ENCODE results near the gene KEAP1. TPM values are rescaled to one million over a fixed set of nuclear protein-coding genes. Genes with fewer than 3 reads are reported as not detected.
A peak's percentile ranks its signal among the peaks of the same experiment; 100 is the strongest.

The KEAP1 gene
- total RNA-seq, 1 experiment from 2014 or later: 102 TPM

- Histone ChIP-seq H3K4me3 (ENCODE audit: low read depth in 2 of 2, low read length in 2 of 2) (no peak overlapping the region), H3K36me3 (ENCODE audit: control insufficient read depth, insufficient read depth, low read length) (no peaks in the 10 kb centered on the region), H3K27me3 (ENCODE audit: control insufficient read depth, insufficient read depth, low read length) (no peaks in the 10 kb centered on the region), H3K4me1 (ENCODE audit: control insufficient read depth, insufficient read depth, low read length) (no peaks in the 10 kb centered on the region), H3K27ac (ENCODE audit: low read length) (no peak overlapping the region), H3K9me3 (ENCODE audit: control insufficient read depth, insufficient read depth, low read depth, low read length) (no peaks in the 10 kb centered on the region)
- POLR2A ChIA-PET: no interaction called here
- intact Hi-C loops (cut with micrococcal nuclease; ENCODE audit: unreplicated experiment): no loop called here
- in situ Hi-C loops (cut with HindIII; ENCODE audit: low pct_unique_long_range_greater_than_20kb, low sequenced_read_pairs): no loop called here
- CTCF ChIA-PET: no interaction called here
- no peak for DNase-seq (ENCODE audit: low read depth, low spot score)
- TF ChIP-seq POLR2AphosphoS5 (IDR thresholded peaks at IDR 0.05; ENCODE audit: low read depth, low read length): no peak
- no peak for TF ChIP-seq REST (IDR thresholded peaks at IDR 0.05; ENCODE audit: insufficient read depth in 1 of 2, low read depth in 2 of 2, low read length in 1 of 2)
- no peak for TF ChIP-seq SIN3A (IDR thresholded peaks at IDR 0.05; ENCODE audit: borderline replicate concordance, insufficient read depth, low read depth, low read length)
- no peak for TF ChIP-seq TCF7L2 (IDR thresholded peaks at IDR 0.05; ENCODE audit: low read depth, low read length)
- TF ChIP-seq CTCF (IDR thresholded peaks at IDR 0.05): no peak
- peak; percentile 58; the same call in 1 of the 2 replicates for ATAC-seq
- BruUV-seq (replicated peaks): no TSS peak
These were observed 36.0 kb downstream of the KEAP1 start for GRCh38 chr19:10467104-10467706.

DNA sequence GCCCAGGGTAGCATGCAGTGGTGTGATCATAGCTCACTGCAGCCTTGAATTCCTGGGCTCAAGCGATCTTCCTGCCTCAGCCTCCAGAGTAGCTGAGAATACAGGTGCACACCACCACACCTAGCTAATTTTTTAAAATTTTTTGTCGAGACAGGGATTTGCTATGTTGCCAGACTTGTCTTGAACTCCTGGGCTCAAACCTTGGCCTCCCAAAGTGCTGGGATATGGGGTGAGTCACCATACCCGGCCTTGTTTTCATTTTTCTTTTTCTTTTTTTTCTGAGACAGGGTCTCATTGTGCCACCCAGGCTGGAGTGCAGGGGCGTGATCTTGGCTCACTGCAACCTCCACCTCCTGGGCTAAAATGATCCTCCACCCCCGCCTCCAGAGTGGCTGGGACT, 38.7 kb downstream of the KEAP1 start:
- no peak overlapping the region for H3K4me3 ChIP-seq (ENCODE audit: low read depth in 2 of 2, low read length in 2 of 2)
- H3K27ac ChIP-seq (ENCODE audit: low read length): no peak overlapping the region
- no TSS peak for BruUV-seq (replicated peaks)
- TF ChIP-seq TCF7L2 (IDR thresholded peaks at IDR 0.05; ENCODE audit: low read depth, low read length): no peak
- TF ChIP-seq POLR2AphosphoS5 (IDR thresholded peaks at IDR 0.05; ENCODE audit: low read depth, low read length): no peak
- no peak for TF ChIP-seq CTCF (IDR thresholded peaks at IDR 0.05)
- TF ChIP-seq SIN3A (IDR thresholded peaks at IDR 0.05; ENCODE audit: borderline replicate concordance, insufficient read depth, low read depth, low read length): no peak
- no peak for TF ChIP-seq REST (IDR thresholded peaks at IDR 0.05; ENCODE audit: insufficient read depth in 1 of 2, low read depth in 2 of 2, low read length in 1 of 2)
- intact Hi-C loops (cut with micrococcal nuclease; ENCODE audit: unreplicated experiment): no loop called here
- ATAC-seq: no peak
- no peaks in the 10 kb centered on the region for H3K4me1 ChIP-seq (ENCODE audit: control insufficient read depth, insufficient read depth, low read length)
- H3K9me3 ChIP-seq (ENCODE audit: control insufficient read depth, insufficient read depth, low read depth, low read length): no peaks in the 10 kb centered on the region
- CTCF ChIA-PET: no interaction called here
- in situ Hi-C loops (cut with HindIII; ENCODE audit: low pct_unique_long_range_greater_than_20kb, low sequenced_read_pairs): no loop called here
- H3K36me3 ChIP-seq (ENCODE audit: control insufficient read depth, insufficient read depth, low read length): no peaks in the 10 kb centered on the region
- POLR2A ChIA-PET: no interaction called here
- H3K27me3 ChIP-seq (ENCODE audit: control insufficient read depth, insufficient read depth, low read length): no peaks in the 10 kb centered on the region
- DNase-seq (ENCODE audit: low read depth, low spot score): no peak
